ENCODE results near the gene COPS6.

GRCh38 chr7:100072462-100072861, 16.3 kb upstream of the COPS6 start:
- TF ChIP-seq RARB (CRISPR knock-in tag; IDR thresholded peaks at IDR 0.05) (no peak), POU6F1 (CRISPR knock-in tag; IDR thresholded peaks at IDR 0.05; ENCODE audit: borderline replicate concordance, low read depth) (no peak), OSR1 (CRISPR knock-in tag; IDR thresholded peaks at IDR 0.05) (no peak), TSHZ2 (CRISPR knock-in tag; IDR thresholded peaks at IDR 0.05) (no peak), ZNF565 (CRISPR knock-in tag; conservative IDR thresholded peaks at IDR 0.05; ENCODE audit: low read depth) (no peak), ESRRG (CRISPR knock-in tag; IDR thresholded peaks at IDR 0.05) (no peak), PPARA (CRISPR knock-in tag; IDR thresholded peaks at IDR 0.05; ENCODE audit: borderline replicate concordance) (no peak)

Data from SK-N-SH treated with all-trans-retinoic acid at 6 μM for 48 hours (cell line).